ENCODE results near the gene COPZ1.

GRCh38 chr12:54300732-54301427 lies 24.1 kb upstream of the COPZ1 start, which contains the start of gene NFE2:
- TF ChIP-seq, protein P1, sequence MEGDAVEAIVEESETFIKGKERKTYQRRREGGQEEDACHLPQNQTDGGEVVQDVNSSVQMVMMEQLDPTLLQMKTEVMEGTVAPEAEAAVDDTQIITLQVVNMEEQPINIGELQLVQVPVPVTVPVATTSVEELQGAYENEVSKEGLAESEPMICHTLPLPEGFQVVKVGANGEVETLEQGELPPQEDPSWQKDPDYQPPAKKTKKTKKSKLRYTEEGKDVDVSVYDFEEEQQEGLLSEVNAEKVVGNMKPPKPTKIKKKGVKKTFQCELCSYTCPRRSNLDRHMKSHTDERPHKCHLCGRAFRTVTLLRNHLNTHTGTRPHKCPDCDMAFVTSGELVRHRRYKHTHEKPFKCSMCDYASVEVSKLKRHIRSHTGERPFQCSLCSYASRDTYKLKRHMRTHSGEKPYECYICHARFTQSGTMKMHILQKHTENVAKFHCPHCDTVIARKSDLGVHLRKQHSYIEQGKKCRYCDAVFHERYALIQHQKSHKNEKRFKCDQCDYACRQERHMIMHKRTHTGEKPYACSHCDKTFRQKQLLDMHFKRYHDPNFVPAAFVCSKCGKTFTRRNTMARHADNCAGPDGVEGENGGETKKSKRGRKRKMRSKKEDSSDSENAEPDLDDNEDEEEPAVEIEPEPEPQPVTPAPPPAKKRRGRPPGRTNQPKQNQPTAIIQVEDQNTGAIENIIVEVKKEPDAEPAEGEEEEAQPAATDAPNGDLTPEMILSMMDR (IDR thresholded peaks at IDR 0.05 in 8 of 11, conservative IDR thresholded peaks at IDR 0.05 in 3 of 11) = peak in 2 of 11 experiments; percentile 26 to 38
- TF ChIP-seq POLR2AphosphoS5 (IDR thresholded peaks at IDR 0.05) (peak; percentile 34 to 83 (median 65)), POLR2A (IDR thresholded peaks at IDR 0.05) (no peak)
